ENCODE data around the gene LEAP2.

DNA sequence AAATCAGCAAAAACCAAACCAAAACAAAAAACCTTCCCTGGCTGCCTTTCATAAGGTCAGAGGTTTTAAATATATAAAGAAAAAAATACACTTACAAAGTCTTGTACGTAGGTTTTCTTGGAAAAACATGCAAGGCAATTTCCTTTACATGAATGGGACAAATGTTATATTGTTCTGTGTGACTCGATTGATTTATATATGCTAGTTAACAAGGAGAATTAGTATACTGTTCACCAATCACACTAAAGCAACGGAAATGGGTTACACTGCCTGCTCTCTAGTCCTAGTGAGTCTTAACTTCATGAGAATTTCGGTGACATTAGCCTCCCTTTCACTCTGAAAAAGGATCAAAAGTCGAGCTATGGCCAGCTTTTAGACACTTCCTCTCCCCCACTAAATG is 12.7 kb upstream of the LEAP2 start:
- TF ChIP-seq, protein P1, sequence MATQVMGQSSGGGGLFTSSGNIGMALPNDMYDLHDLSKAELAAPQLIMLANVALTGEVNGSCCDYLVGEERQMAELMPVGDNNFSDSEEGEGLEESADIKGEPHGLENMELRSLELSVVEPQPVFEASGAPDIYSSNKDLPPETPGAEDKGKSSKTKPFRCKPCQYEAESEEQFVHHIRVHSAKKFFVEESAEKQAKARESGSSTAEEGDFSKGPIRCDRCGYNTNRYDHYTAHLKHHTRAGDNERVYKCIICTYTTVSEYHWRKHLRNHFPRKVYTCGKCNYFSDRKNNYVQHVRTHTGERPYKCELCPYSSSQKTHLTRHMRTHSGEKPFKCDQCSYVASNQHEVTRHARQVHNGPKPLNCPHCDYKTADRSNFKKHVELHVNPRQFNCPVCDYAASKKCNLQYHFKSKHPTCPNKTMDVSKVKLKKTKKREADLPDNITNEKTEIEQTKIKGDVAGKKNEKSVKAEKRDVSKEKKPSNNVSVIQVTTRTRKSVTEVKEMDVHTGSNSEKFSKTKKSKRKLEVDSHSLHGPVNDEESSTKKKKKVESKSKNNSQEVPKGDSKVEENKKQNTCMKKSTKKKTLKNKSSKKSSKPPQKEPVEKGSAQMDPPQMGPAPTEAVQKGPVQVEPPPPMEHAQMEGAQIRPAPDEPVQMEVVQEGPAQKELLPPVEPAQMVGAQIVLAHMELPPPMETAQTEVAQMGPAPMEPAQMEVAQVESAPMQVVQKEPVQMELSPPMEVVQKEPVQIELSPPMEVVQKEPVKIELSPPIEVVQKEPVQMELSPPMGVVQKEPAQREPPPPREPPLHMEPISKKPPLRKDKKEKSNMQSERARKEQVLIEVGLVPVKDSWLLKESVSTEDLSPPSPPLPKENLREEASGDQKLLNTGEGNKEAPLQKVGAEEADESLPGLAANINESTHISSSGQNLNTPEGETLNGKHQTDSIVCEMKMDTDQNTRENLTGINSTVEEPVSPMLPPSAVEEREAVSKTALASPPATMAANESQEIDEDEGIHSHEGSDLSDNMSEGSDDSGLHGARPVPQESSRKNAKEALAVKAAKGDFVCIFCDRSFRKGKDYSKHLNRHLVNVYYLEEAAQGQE (IDR thresholded peaks at IDR 0.05; ENCODE audit: low read depth): no peak
- TF ChIP-seq CREB1 (IDR thresholded peaks at IDR 0.05; ENCODE audit: low read depth) (no peak), TAF1 (IDR thresholded peaks at IDR 0.05; ENCODE audit: low read depth) (no peak), EP300 (IDR thresholded peaks at IDR 0.05; ENCODE audit: borderline replicate concordance) (no peak), RAD21 (IDR thresholded peaks at IDR 0.05; ENCODE audit: low read depth) (no peak), NFIC (IDR thresholded peaks at IDR 0.05) (no peak), CEBPB (IDR thresholded peaks at IDR 0.05) (no peak), TEAD4 (IDR thresholded peaks at IDR 0.05) (no peak), TCF12 (IDR thresholded peaks at IDR 0.05; ENCODE audit: low read depth) (no peak), EGR1 (IDR thresholded peaks at IDR 0.05) (no peak), YY1 (IDR thresholded peaks at IDR 0.05; ENCODE audit: low read depth) (no peak)
- TF ChIP-seq, protein P2, sequence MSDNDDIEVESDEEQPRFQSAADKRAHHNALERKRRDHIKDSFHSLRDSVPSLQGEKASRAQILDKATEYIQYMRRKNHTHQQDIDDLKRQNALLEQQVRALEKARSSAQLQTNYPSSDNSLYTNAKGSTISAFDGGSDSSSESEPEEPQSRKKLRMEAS (IDR thresholded peaks at IDR 0.05): no peak
